Measurements from ENCODE around the gene COL5A1. TPM values are rescaled to one million over a fixed set of nuclear protein-coding genes. Genes with fewer than 3 reads are reported as not detected.

COL5A1 gene
- total RNA-seq, 1 donor from 2014 or later: 99.6 TPM

DNA sequence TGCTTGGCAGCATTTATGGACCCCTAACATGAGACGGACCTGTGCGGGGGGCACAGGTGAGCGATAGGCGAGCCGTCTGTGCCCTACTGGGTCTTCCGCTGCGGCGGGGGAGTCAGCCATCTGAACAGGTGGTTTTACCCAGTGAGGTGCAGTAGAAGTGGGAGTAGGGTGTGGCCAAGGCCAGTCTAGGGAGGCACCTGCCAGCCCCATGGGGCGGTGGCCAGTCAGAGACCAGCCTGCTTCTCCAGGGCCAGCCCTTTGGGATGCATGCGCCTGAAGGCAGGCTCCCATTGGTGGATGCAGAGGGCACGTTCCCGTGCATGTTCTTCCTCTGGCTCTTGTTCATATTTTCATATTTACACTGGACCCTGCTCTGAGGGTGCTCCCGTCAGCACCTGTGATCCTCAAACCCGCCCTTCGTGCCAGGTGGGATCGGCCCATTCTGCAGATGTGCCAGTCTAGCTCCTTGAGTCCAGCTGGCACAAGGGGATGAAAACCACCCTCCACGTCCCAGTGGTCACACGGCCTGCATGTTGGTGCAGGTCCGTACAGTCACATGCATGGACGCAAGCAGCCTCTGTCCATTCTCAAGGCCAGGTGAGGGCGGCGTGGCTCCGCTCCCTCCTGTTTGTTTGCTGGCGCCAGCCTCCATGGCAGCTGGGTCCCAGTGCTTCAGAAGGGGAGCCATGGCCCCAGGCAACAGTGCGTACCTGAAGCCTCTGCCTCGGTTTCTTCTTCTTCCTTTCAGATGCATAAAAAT is 9.0 kb downstream of the COL5A1 start:
- no peak for TF ChIP-seq CTCF (IDR thresholded peaks at IDR 0.05)
- H3K9me3 ChIP-seq: no peaks in the 10 kb centered on the region
- no peak overlapping the region for H3K4me3 ChIP-seq
- no peak for DNase-seq (ENCODE audit: low spot score in 2 of 2)
- intact Hi-C loops (cut with DNase I): no loop called here
- H3K36me3 ChIP-seq: peaks cover 0 to 6% of the 10 kb centered on the region in 2 donors
- no peaks in the 10 kb centered on the region for H3K27me3 ChIP-seq
- H3K4me1 ChIP-seq: peaks cover 19 to 55% of the 10 kb centered on the region in 2 donors
- no peak overlapping the region for H3K27ac ChIP-seq

DNA sequence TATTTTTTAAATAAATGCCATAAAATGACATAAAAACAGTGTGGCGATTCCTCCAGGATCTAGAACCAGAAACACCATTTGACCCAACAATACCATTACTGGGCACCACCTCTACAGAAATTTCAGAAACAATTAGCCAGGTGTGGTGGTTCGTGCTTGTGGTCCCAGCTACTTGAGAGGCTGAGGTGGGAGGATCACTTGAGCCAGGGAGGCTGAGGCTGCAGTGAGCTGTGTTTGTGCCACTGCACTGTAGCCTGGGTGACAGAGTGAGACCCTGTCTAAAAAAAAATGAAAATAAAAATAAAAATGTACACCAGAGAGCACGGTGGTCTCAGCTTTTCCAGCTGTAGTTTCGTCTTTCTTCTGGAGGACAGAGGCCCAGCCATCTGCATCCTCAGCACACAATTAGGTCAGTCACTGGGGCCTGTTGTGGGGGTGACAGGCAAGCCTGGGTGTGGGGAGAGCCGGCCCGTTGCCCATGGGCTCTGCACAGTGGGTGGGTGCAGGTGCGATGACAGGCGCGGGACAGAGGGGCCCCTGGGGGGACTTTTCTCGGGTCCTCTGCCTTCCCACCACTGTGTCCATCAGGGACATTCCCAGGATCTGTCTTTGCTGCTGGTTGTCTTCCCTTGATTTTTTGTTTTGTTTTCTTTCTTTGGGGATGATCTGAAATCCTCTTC is 9.8 kb downstream of the COL5A1 start:
- intact Hi-C loops (cut with DNase I): no loop called here
- no peaks in the 10 kb centered on the region for H3K9me3 ChIP-seq
- peaks cover 0 to 6% of the 10 kb centered on the region in 2 donors for H3K36me3 ChIP-seq
- peak overlapping the region in 1 of 2 donors; percentile 20 for H3K27ac ChIP-seq
- no peak for DNase-seq (ENCODE audit: low spot score in 2 of 2)
- peaks cover 12 to 52% of the 10 kb centered on the region in 2 donors for H3K4me1 ChIP-seq
- no peak overlapping the region for H3K4me3 ChIP-seq
- H3K27me3 ChIP-seq: no peaks in the 10 kb centered on the region
- TF ChIP-seq CTCF (IDR thresholded peaks at IDR 0.05): no peak

DNA sequence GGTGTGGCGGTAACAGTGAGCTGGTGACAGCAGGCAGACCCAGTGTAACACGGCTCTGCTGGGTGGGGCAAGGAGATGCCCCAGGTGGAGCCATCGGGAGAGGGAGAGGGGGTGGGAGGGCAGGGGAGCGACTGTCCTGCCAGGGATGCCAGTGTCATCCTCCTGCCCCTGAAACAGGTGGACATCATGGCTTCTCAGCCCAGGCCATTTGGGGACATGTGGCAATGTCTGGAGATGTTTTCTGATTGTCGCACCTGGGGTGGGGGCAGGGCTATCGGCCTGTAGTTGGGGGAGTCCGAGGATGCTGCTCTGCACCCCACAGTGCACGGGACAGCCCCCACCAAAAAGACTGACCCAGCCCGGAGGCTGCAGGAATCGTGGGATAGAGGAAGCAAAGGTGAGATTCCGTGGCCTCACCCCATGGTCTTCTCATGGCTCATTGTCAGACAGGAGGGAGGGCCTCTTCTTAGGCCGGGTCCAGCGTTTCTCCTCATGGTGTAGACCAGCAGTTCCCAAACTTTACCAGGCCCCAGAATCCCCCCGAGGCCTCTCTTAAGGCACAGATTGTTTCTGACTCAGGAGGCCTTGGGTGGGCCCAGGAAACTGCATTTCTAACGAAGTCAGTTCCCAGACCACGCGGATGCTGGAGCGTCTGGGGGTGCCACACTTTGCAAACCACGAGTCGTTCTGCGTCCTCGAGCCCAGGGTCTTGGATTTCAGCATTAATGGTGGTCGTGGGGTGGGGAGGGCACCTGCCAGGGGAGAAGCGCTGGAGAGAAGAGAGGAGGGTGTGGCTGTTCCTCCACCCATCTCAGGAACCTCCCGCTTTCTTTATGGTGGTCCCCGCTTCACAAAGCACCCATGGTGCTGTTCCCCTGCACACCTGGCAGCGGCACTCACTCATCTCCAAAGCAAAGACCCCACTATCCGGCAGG is 11.0 kb downstream of the COL5A1 start:
- TF ChIP-seq CTCF (IDR thresholded peaks at IDR 0.05): no peak
- H3K9me3 ChIP-seq: no peaks in the 10 kb centered on the region
- peaks cover 6 to 40% of the 10 kb centered on the region in 2 donors for H3K4me1 ChIP-seq
- no peaks in the 10 kb centered on the region for H3K27me3 ChIP-seq
- H3K27ac ChIP-seq: peak overlapping the region in 1 of 2 donors; percentile 20
- intact Hi-C loops (cut with DNase I): no loop called here
- H3K36me3 ChIP-seq: peaks cover 0 to 6% of the 10 kb centered on the region in 2 donors
- no peak for DNase-seq (ENCODE audit: low spot score in 2 of 2)
- H3K4me3 ChIP-seq: no peak overlapping the region

DNA sequence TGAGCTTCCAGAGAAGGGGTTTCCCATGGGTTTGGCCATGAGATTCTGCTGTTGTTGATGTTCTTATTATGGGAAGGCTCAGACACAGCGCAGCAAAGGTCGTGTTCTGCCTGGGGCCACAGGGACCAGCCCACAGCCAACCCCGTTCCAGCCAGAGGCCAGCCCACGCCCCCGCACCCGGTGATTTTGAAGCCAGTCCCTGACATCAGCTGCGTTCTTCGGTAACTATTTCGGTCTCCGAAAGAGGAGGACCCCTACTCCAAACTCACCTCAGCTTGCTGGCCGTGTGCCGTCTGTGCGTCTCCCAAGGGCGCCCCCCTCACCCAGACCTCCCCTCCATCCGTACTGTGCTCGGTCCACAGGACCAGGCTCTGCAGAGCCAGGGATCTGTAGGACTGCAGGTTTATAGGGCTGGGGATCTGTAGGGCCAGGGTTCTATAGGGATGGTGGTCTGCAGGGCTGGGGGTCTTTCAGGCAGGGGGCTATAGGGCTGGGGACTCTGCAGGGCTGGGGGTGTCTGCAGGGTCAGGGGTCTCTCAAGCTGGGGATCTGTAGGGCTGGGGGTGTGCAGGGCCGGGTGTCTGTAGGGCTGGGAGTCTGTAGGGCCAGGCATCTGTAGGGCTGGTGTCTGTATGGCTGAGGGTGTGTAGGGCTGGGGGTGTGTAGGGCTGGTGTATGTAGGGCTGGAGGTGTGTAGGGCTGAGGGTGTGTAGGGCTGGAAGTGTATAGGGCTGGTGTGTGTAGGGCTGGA is 11.8 kb downstream of the COL5A1 start:
- DNase-seq (ENCODE audit: low spot score in 2 of 2): no peak
- no peak for TF ChIP-seq CTCF (IDR thresholded peaks at IDR 0.05)
- intact Hi-C loops (cut with DNase I): no loop called here
- no peaks in the 10 kb centered on the region for H3K27me3 ChIP-seq
- H3K27ac ChIP-seq: no peak overlapping the region
- H3K36me3 ChIP-seq: peaks cover 0 to 3% of the 10 kb centered on the region in 2 donors
- no peak overlapping the region for H3K4me3 ChIP-seq
- no peaks in the 10 kb centered on the region for H3K9me3 ChIP-seq
- H3K4me1 ChIP-seq: peaks cover 2 to 37% of the 10 kb centered on the region in 2 donors

- H3K9me3 ChIP-seq: no peaks in the 10 kb centered on the region
- H3K36me3 ChIP-seq: no peaks in the 10 kb centered on the region
- peaks cover 17 to 39% of the 10 kb centered on the region in 2 donors for H3K4me1 ChIP-seq
- DNase-seq (ENCODE audit: low spot score in 2 of 2): no peak
- no peak for TF ChIP-seq CTCF (IDR thresholded peaks at IDR 0.05)
- no peak overlapping the region for H3K27ac ChIP-seq
- H3K4me3 ChIP-seq: no peak overlapping the region
- intact Hi-C loops (cut with DNase I): no loop called here
- H3K27me3 ChIP-seq: no peaks in the 10 kb centered on the region
Observed at GRCh38 chr9:134655101-134655500, 13.5 kb downstream of the COL5A1 start.
